Lower leg skin (tissue), 3 donors: ENCODE data around the gene DNAH10.

Experiments
- CTCF ChIP-seq, 3 donors: fragments of 450-650 bp; IDR thresholded peaks; one replicate each; pipeline ENCODE4 v1.5.1; 2016; ENCODE audit warnings: antibody characterized with exemption in 3 of 3, mild to moderate bottlenecking in 3 of 3, moderate library complexity in 2 of 3
- POLR2A ChIP-seq, 2 donors: fragments of 450-650 bp; IDR thresholded peaks; one replicate each; pipeline ENCODE4 v1.6.1; 2016 to 2017; ENCODE audit warnings: antibody characterized with exemption in 2 of 2, mild to moderate bottlenecking in 1 of 2, moderate library complexity in 1 of 2

- TF ChIP-seq POLR2A (IDR thresholded peaks at IDR 0.05) (no peak), CTCF (IDR thresholded peaks at IDR 0.05) (no peak)
Measured at GRCh38 chr12:123940627-123940966, 178.5 kb downstream of the DNAH10 start.
